ENCODE data around the gene TNPO3. TPM values are rescaled to one million over a fixed set of nuclear protein-coding genes. Genes with fewer than 3 reads are reported as not detected.

Gene TNPO3
- total and polyA plus RNA-seq, 2 of the 4 experiments (the other 2 are of a cell fraction) = 24.2 to 77.2 TPM

DNA sequence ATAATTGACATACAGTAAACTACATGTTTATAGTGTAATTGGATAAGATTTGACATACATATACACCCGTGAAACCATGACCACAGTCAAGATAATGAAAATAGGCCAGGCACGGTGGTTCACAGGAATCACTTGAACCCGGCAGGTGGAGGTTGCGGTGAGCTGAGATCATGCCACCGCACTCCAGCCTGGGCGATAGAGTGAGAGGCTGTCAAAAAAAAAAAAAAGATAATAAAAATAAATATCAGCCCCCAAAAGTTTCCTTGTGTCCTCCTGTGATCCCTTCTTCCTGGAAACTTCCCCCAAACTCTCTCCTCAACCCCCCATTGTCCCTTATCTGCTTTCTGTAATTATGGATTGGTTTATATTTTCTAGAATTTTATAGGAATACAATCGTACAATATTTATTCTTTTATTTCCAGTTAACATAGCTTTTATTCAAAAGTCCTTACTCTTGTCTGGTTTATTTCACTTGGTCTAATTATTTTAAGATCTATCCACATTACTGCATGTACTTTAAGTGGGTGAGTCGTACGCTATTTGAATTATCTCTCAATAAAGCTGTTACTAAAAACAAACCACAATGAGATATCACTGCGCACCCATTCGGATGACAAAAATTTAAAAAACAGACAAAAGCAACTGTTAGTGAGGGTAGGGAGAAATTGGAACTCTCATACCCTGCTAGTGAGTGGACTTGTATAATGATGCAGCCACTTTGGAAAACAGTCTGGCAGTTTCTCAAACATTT, 30.1 kb upstream of the TNPO3 start:
- in situ Hi-C loops (cut with MboI; ENCODE audit: low sequenced_read_pairs) = no loop called here
- Histone ChIP-seq H3K27ac (ENCODE audit: insufficient read depth, low read length) (no peak overlapping the region), H3K36me3 (ENCODE audit: control insufficient read depth, insufficient read depth, low read length) (no peaks in the 10 kb centered on the region), H3K23ac (ENCODE audit: low read depth, low read length) (no peak overlapping the region), H2BK120ac (ENCODE audit: low read depth, low read length) (no peak overlapping the region), H4K20me1 (ENCODE audit: insufficient read depth, low read length) (no peaks in the 10 kb centered on the region), H3K9me1 (ENCODE audit: insufficient read depth, low read length) (no peaks in the 10 kb centered on the region), H3K4me2 (ENCODE audit: low read depth, low read length) (no peak overlapping the region), H2BK15ac (ENCODE audit: low read depth, low read length) (no peak overlapping the region), H3K18ac (ENCODE audit: low read depth, low read length) (no peak overlapping the region), H3K4ac (ENCODE audit: low read depth, low read length) (no peak overlapping the region), H4K8ac (ENCODE audit: low read depth in 2 of 2, low read length in 2 of 2) (no peak overlapping the region), H2AFZ (replicated peaks; ENCODE audit: low read length, poor library complexity) (no peak overlapping the region), H2AK9ac (replicated peaks; ENCODE audit: low read depth, low read length, poor library complexity) (no peak overlapping the region), H4K91ac (ENCODE audit: insufficient read depth, low read depth, low read length) (no peak overlapping the region), H3K9me3 (ENCODE audit: control insufficient read depth, insufficient read depth, low read length) (no peaks in the 10 kb centered on the region), H2BK5ac (ENCODE audit: low read depth, low read length, poor library complexity, severe bottlenecking) (no peak overlapping the region), H4K5ac (ENCODE audit: low read depth, low read length) (no peak overlapping the region), H3K14ac (replicated peaks; ENCODE audit: low read depth, low read length) (no peak overlapping the region), H3K4me3 (ENCODE audit: insufficient read depth, low read depth, low read length) (no peak overlapping the region), H3K56ac (ENCODE audit: extremely low read depth, insufficient read depth, low read length) (no peak overlapping the region), H3K79me1 (ENCODE audit: low read depth in 1 of 2, low read length in 2 of 2) (no peaks in the 10 kb centered on the region), H3K4me1 (ENCODE audit: control insufficient read depth, insufficient read depth, low read length) (no peaks in the 10 kb centered on the region; the same call in 1 of the 2 replicates), H2AK5ac (ENCODE audit: low read depth, low read length) (no peak overlapping the region), H2BK20ac (ENCODE audit: low read depth, low read length) (no peak overlapping the region), H3K27me3 (ENCODE audit: control insufficient read depth, insufficient read depth, low read length) (peaks cover 17% of the 10 kb centered on the region), H3K9ac (ENCODE audit: low read depth, low read length) (no peak overlapping the region)
- no TSS peak for BruUV-seq (replicated peaks)
- CTCF ChIA-PET = no interaction called here
- POLR2A ChIA-PET (ENCODE audit: unreplicated experiment) = no interaction called here
- no peak for ATAC-seq (ENCODE audit: low read depth)
- DNase-seq = no peak
- intact Hi-C loops (cut with micrococcal nuclease) = no loop called here
- dilution Hi-C loops (cut with HindIII; ENCODE audit: low sequenced_read_pairs, unreplicated experiment) = no loop called here
- TF ChIP-seq POLR2A (IDR thresholded peaks at IDR 0.05; ENCODE audit: low read depth, low read length) (no peak), MAFK (IDR thresholded peaks at IDR 0.05; ENCODE audit: low read depth, low read length) (no peak), RAD21 (IDR thresholded peaks at IDR 0.05; ENCODE audit: low read length) (no peak), RFX5 (IDR thresholded peaks at IDR 0.05; ENCODE audit: low read depth, low read length) (no peak), MXI1 (IDR thresholded peaks at IDR 0.05; ENCODE audit: borderline replicate concordance, low read depth, low read length) (no peak), SMC3 (IDR thresholded peaks at IDR 0.05; ENCODE audit: low read depth, low read length) (no peak), RCOR1 (IDR thresholded peaks at IDR 0.05; ENCODE audit: insufficient replicate concordance, low read length) (no peak), MAZ (IDR thresholded peaks at IDR 0.05; ENCODE audit: borderline replicate concordance, low read depth, low read length) (no peak), CHD1 (IDR thresholded peaks at IDR 0.05; ENCODE audit: low read depth, low read length) (no peak), ELK1 (IDR thresholded peaks at IDR 0.05; ENCODE audit: borderline replicate concordance, low read depth, low read length) (no peak), BHLHE40 (IDR thresholded peaks at IDR 0.05; ENCODE audit: low read depth, low read length) (no peak)
- TF ChIP-seq, protein P1, sequence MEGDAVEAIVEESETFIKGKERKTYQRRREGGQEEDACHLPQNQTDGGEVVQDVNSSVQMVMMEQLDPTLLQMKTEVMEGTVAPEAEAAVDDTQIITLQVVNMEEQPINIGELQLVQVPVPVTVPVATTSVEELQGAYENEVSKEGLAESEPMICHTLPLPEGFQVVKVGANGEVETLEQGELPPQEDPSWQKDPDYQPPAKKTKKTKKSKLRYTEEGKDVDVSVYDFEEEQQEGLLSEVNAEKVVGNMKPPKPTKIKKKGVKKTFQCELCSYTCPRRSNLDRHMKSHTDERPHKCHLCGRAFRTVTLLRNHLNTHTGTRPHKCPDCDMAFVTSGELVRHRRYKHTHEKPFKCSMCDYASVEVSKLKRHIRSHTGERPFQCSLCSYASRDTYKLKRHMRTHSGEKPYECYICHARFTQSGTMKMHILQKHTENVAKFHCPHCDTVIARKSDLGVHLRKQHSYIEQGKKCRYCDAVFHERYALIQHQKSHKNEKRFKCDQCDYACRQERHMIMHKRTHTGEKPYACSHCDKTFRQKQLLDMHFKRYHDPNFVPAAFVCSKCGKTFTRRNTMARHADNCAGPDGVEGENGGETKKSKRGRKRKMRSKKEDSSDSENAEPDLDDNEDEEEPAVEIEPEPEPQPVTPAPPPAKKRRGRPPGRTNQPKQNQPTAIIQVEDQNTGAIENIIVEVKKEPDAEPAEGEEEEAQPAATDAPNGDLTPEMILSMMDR (conservative IDR thresholded peaks at IDR 0.05; ENCODE audit: low read depth, low read length) = no peak
- no CpG with 5 or more reads among the region's 11 CpGs for WGBS, 2 experiments (ENCODE audit: extremely low coverage in 2 of 2, insufficient read length in 1 of 2)
